Ascending aorta (tissue), 2 donors: ENCODE results near the gene SPG7. TPM values are rescaled to one million over a fixed set of nuclear protein-coding genes. Genes with fewer than 3 reads are reported as not detected.

Source experiments
- DNase-seq, 2 donors: peaks; one replicate each; pipeline ENCODE4 v3.0.0-alpha.2; 2019; ENCODE audit warnings: low spot score in 2 of 2
- H3K27ac ChIP-seq, 2 donors: fragments of 200-600 bp; sonication (generic); one replicate each; pipeline ENCODE4 v1.5.1; 2016 to 2017; ENCODE audit warnings: mild to moderate bottlenecking in 1 of 2
- H3K27me3 ChIP-seq: fragments of 200-600 bp; sonication (generic); one replicate; pipeline ENCODE4 v1.5.1; 2017
- H3K36me3 ChIP-seq, 2 donors: fragments of 200-600 bp; sonication (generic); one replicate each; pipeline ENCODE4 v1.5.1; 2016
- H3K4me1 ChIP-seq, 2 donors: fragments of 200-600 bp; sonication (generic); one replicate each; pipeline ENCODE4 v1.5.1; 2016 to 2017; ENCODE audit warnings: mild to moderate bottlenecking in 1 of 2
- H3K4me3 ChIP-seq, 2 donors: fragments of 200-600 bp; sonication (generic); one replicate each; pipeline ENCODE4 v1.5.1; 2016 to 2017; ENCODE audit warnings: mild to moderate bottlenecking in 1 of 2
- H3K9me3 ChIP-seq, 2 donors: fragments of 200-600 bp; sonication (generic); one replicate each; pipeline ENCODE4 v1.5.1; 2016
- CTCF ChIP-seq, 3 experiments: fragments of 200-600 bp in 2 of 3; fragments of 450-650 bp in 1 of 3; sonication (generic) in 2 of 3; IDR thresholded peaks; one replicate each; pipeline ENCODE4 v1.5.1; 2016 to 2019; ENCODE audit warnings: antibody characterized with exemption in 3 of 3, mild to moderate bottlenecking in 1 of 3, moderate library complexity in 1 of 3
- intact Hi-C: fragments of 100-400 bp; cut with DNase I; formaldehyde crosslinking; loops from one replicate; pipeline ENCODE4 v1.15.1; 2023
- total RNA-seq: library from RNA; depleted of rRNA; stranded (reverse); fragments of >200 nt; gene quantifications from one replicate; pipeline ENCODE4 v1.1.0, GENCODE V29; 2016

SPG7 gene
- total RNA-seq, 1 donor from 2014 or later, result 108 TPM

- peaks cover 59 to 80% of the 10 kb centered on the region in 2 donors for H3K36me3 ChIP-seq
- no peak overlapping the region for H3K27ac ChIP-seq
- no peak overlapping the region for H3K4me3 ChIP-seq
- H3K27me3 ChIP-seq, result no peaks in the 10 kb centered on the region
- no peaks in the 10 kb centered on the region for H3K4me1 ChIP-seq
- no peak for TF ChIP-seq CTCF (IDR thresholded peaks at IDR 0.05)
- intact Hi-C loops, result no loop called here
- H3K9me3 ChIP-seq, result no peaks in the 10 kb centered on the region
- DNase-seq, result no peak
Observed at GRCh38 chr16:89545044-89545830, 37.0 kb downstream of the SPG7 start.

GRCh38 chr16:89545831-89546574 lies 37.8 kb downstream of the SPG7 start:
- H3K4me3 ChIP-seq, result no peak overlapping the region
- no peaks in the 10 kb centered on the region for H3K9me3 ChIP-seq
- peaks cover 59 to 82% of the 10 kb centered on the region in 2 donors for H3K36me3 ChIP-seq
- no peak for DNase-seq
- H3K4me1 ChIP-seq, result no peaks in the 10 kb centered on the region
- intact Hi-C loops, result no loop called here
- H3K27me3 ChIP-seq, result no peaks in the 10 kb centered on the region
- H3K27ac ChIP-seq, result no peak overlapping the region
- no peak for TF ChIP-seq CTCF (IDR thresholded peaks at IDR 0.05)

GRCh38 chr16:89546781-89547180 lies 38.6 kb downstream of the SPG7 start:
- H3K36me3 ChIP-seq, result peaks cover 52 to 82% of the 10 kb centered on the region in 2 donors
- no peaks in the 10 kb centered on the region for H3K9me3 ChIP-seq
- H3K27me3 ChIP-seq, result no peaks in the 10 kb centered on the region
- no peak for DNase-seq
- H3K4me3 ChIP-seq, result no peak overlapping the region
- H3K27ac ChIP-seq, result no peak overlapping the region
- intact Hi-C loops, result no loop called here
- H3K4me1 ChIP-seq, result no peaks in the 10 kb centered on the region
- TF ChIP-seq CTCF (IDR thresholded peaks at IDR 0.05), result no peak

- Histone ChIP-seq H3K4me1 (no peaks in the 10 kb centered on the region), H3K27ac (no peak overlapping the region), H3K4me3 (no peak overlapping the region), H3K27me3 (no peaks in the 10 kb centered on the region), H3K36me3 (peaks cover 54 to 84% of the 10 kb centered on the region in 2 donors), H3K9me3 (no peaks in the 10 kb centered on the region)
- no peak for DNase-seq
- TF ChIP-seq CTCF (IDR thresholded peaks at IDR 0.05), result no peak
- intact Hi-C loops, result no loop called here
Observed at GRCh38 chr16:89547291-89547690, 39.1 kb downstream of the SPG7 start.

- TF ChIP-seq CTCF (IDR thresholded peaks at IDR 0.05), result no peak
- intact Hi-C loops, result no loop called here
Observed at GRCh38 chr16:89547860-89548259, 39.7 kb downstream of the SPG7 start.

More at GRCh38 chr16:89547860-89548259, 39.7 kb downstream of the SPG7 start:
- H3K4me3 ChIP-seq, result no peak overlapping the region
- H3K36me3 ChIP-seq, result peaks cover 60 to 90% of the 10 kb centered on the region in 2 donors
- no peak for DNase-seq
- H3K4me1 ChIP-seq, result no peaks in the 10 kb centered on the region
- H3K9me3 ChIP-seq, result no peaks in the 10 kb centered on the region
- H3K27ac ChIP-seq, result no peak overlapping the region
- no peaks in the 10 kb centered on the region for H3K27me3 ChIP-seq
